HG02642 (cell line): Measurements from ENCODE around the gene MRPL46.
A peak's percentile ranks its signal among the peaks of the same experiment; 100 is the strongest.
"Not testable (repeated sequence)": the region's sequence is repeated elsewhere in the genome, so short reads cannot be mapped to it uniquely, and the experiment has no call there.

Experiments used
- ATAC-seq: cut with Tn5 transposase; IDR thresholded peaks from one replicate; pipeline ENCODE4 v1.9.1; 2021; ENCODE audit warnings: mild to moderate bottlenecking; ENCODE audit not compliant: unreplicated experiment, poor library complexity

The MRPL46 gene

GRCh38 chr15:88480981-88481380, 13.8 kb upstream of the MRPL46 start:
- no peak for ATAC-seq

- no peak for ATAC-seq
These were observed 12.0 kb upstream of the MRPL46 start for GRCh38 chr15:88479169-88479568.

- ATAC-seq = no peak
These were observed 10.7 kb upstream of the MRPL46 start for GRCh38 chr15:88477904-88478303.

- no peak for ATAC-seq
These were observed 9.9 kb upstream of the MRPL46 start for GRCh38 chr15:88477126-88477525.

GRCh38 chr15:88476635-88477060, 9.5 kb upstream of the MRPL46 start:
- peak; percentile 45 for ATAC-seq

GRCh38 chr15:88473661-88474293, 6.6 kb upstream of the MRPL46 start:
- not testable (repeated sequence) for ATAC-seq

GRCh38 chr15:88472225-88472624, 5.0 kb upstream of the MRPL46 start:
- ATAC-seq = no peak

GRCh38 chr15:88470625-88471372, 3.6 kb upstream of the MRPL46 start:
- no peak for ATAC-seq

- no peak for ATAC-seq
These were observed 2.1 kb upstream of the MRPL46 start for GRCh38 chr15:88469321-88469720.

- not testable (repeated sequence) for ATAC-seq
These were observed 1.5 kb upstream of the MRPL46 start for GRCh38 chr15:88468721-88469120.

- ATAC-seq = no peak
These were observed 844 bp upstream of the MRPL46 start for GRCh38 chr15:88467935-88468528.

GRCh38 chr15:88465633-88466224, 1.5 kb downstream of the MRPL46 start:
- ATAC-seq = no peak

- ATAC-seq = no peak
These were observed 3.2 kb downstream of the MRPL46 start for GRCh38 chr15:88463870-88464532.

GRCh38 chr15:88456733-88457132, 10.5 kb downstream of the MRPL46 start:
- no peak for ATAC-seq

GRCh38 chr15:88454867-88455810, 12.0 kb downstream of the MRPL46 start:
- peak; percentile 94 for ATAC-seq

GRCh38 chr15:88454236-88454635, 13.0 kb downstream of the MRPL46 start:
- no peak for ATAC-seq

GRCh38 chr15:88453651-88454050, 13.5 kb downstream of the MRPL46 start:
- no peak for ATAC-seq

GRCh38 chr15:88450125-88450798, 16.9 kb downstream of the MRPL46 start:
- ATAC-seq = no peak

- ATAC-seq = no peak
These were observed 17.6 kb downstream of the MRPL46 start for GRCh38 chr15:88449581-88449980.
